AG04449 (cell line): ENCODE results near the gene NFATC3.

Experiments used
- CTCF ChIA-PET: fragments of 350-600 bp; formaldehyde crosslinking; extraction: SDS; loops from one replicate; lab custom pipeline; 2021; ENCODE audit warnings: antibody characterized with exemption; lab: Yijun Ruan, JAX
- POLR2A ChIA-PET: fragments of 400-600, 350-600 bp; formaldehyde crosslinking; extraction: SDS; loops from one replicate; lab custom pipeline; 2020; ENCODE audit warnings: antibody characterized with exemption, inconsistent platforms; lab: Yijun Ruan, JAX
- DNase-seq: peaks from one replicate; pipeline ENCODE4 v3.0.0-alpha.2; 2010; ENCODE audit warnings: low read depth, low spot score
- H3K4me3 ChIP-seq: 2 replicates; pipeline ENCODE4 v1.5.1; 2011; ENCODE audit warnings: low read depth, mild to moderate bottlenecking, control low read depth, low read length
- TF ChIP-seq, protein P1 (sequence below): IDR thresholded peaks from one replicate; pipeline ENCODE4 v1.5.1; 2011; ENCODE audit warnings: mild to moderate bottlenecking, moderate library complexity, low read length, control low read depth, inconsistent platforms; ENCODE audit not compliant: insufficient read depth; ENCODE audit errors: missing control alignments

Gene NFATC3

DNA sequence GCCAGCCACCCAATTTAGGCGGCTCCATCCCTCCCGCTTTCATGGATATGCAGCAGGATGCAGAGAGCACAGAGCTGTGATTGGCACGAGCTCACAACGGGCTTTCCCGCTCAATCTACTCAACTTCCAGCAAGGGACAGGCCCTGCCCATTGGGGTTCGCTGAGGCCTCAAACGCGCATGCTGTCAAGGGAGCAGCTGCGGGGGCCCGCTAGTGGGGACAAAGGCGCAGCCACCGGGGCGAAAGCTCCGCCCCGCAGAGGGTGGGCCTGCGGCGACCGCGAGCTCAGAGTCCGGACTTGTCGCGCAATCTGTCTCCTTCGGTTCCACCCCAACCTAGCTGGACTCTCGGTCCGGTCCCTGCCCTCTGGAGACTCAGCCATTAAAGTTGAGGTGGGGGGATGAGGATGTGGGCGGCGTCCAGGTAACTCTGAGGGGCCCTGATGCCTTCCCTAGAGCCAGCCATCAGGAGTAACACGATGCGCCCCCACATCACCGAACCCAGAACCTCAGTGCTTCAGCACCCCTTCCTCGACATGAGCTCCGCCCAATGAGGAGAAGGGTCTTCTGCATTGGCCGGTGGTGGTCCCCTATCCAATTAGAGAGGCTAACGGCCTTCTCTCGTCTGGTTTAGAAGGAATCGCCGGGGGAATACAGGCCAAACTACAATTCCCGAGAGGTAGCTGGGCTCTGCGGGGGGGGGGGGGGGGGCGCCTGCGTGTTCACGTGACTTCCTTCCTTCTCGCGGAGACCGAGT lies 489 bp upstream of the NFATC3 start:
- H3K4me3 ChIP-seq, result peak overlapping the region; percentile 64
- POLR2A ChIA-PET, result interaction anchor here (0.9 to 2.0 kb wide), 5 partner anchors 11 to 153 kb away, joined by 3 to 7 read pairs (median 5); no protein-coding TSS in a partner anchor
- CTCF ChIA-PET, result interaction anchor here (0.7 to 6.1 kb wide), 9 partner anchors 9 to 201 kb away, joined by 3 to 46 read pairs (median 6); no protein-coding TSS in a partner anchor
- TF ChIP-seq, protein P1, sequence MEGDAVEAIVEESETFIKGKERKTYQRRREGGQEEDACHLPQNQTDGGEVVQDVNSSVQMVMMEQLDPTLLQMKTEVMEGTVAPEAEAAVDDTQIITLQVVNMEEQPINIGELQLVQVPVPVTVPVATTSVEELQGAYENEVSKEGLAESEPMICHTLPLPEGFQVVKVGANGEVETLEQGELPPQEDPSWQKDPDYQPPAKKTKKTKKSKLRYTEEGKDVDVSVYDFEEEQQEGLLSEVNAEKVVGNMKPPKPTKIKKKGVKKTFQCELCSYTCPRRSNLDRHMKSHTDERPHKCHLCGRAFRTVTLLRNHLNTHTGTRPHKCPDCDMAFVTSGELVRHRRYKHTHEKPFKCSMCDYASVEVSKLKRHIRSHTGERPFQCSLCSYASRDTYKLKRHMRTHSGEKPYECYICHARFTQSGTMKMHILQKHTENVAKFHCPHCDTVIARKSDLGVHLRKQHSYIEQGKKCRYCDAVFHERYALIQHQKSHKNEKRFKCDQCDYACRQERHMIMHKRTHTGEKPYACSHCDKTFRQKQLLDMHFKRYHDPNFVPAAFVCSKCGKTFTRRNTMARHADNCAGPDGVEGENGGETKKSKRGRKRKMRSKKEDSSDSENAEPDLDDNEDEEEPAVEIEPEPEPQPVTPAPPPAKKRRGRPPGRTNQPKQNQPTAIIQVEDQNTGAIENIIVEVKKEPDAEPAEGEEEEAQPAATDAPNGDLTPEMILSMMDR, result no peak
- DNase-seq, result no peak

DNA sequence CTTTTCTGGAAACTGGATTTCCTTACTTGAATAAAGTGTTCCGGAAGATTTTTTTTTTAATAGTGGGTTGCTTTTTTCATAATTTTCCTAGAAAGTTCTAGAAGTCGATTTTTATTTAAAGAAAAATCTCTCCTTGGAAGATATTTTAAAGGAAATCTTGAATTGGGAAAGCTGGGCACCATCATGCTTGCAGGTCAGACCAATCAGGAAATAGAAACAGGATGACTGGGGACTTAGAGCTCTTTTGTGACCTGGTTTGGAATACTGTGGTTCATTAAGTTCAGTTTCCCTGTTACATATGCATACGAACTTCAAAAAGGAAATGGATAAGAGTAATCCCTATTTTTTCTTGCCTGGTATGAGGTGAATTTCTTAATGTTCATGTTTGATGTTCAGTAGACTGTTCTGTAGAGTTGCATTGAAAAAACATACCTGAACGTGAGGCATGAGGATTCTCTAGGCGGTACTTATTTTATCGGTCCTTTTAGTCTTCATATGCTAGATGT lies 1.2 kb downstream of the NFATC3 start:
- TF ChIP-seq, protein P1, result no peak
- ChIA-PET POLR2A (interaction anchor here (0.9 kb wide), 1 partner anchor 12 kb away, joined by 3 read pairs; no protein-coding TSS in a partner anchor), CTCF (interaction anchor here (1.0 to 6.1 kb wide), 5 partner anchors 7 to 143 kb away, joined by 4 to 46 read pairs (median 26); no protein-coding TSS in a partner anchor)
- no peak for DNase-seq
- H3K4me3 ChIP-seq, result peak overlapping the region; percentile 83

DNA sequence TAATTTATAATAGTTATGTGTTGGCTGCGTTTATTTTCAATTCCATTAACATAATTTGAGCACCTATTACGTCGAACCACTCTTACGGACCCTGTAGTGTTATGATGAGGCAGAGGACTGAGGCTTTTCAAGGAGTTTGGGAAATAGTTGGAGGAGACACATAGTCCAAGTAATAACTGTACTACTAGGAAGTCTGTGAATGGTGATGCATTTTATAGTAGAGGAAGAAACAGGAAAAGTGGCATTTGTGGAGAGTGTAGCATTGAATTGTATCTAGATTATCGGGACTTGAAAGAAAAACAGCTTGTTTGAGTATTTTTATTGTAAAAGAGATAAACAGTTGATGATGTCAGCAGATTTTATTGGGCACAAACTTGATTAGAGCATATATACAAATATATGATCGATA lies 1.7 kb downstream of the NFATC3 start:
- TF ChIP-seq, protein P1, result no peak
- no peak for DNase-seq
- H3K4me3 ChIP-seq, result peak overlapping the region; percentile 83
- ChIA-PET POLR2A (interaction anchor here (0.9 kb wide), 1 partner anchor 12 kb away, joined by 3 read pairs; no protein-coding TSS in a partner anchor), CTCF (interaction anchor here (0.9 to 6.1 kb wide), 5 partner anchors 10 to 142 kb away, joined by 3 to 46 read pairs (median 16); no protein-coding TSS in a partner anchor)

DNA sequence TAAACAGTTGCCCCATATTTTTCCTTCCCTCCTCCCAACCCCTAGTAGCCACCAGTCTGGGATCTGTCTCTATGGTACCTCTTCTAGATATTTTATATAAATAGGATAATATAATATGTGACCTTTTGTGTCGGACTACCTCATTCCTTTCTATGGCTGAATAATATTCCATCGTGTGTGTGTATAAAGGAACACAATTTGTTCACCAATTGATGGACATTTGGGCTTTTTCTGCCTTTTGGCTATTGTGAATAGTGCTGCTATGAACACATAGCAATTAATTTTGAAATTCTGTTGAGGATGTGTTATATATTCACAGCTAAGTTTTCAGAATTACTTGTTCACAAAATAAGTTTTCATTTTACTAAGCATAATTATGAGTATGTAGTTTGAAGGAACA lies 2.5 kb downstream of the NFATC3 start:
- TF ChIP-seq, protein P1, result no peak
- CTCF ChIA-PET, result interaction anchor here (0.9 to 6.1 kb wide), 4 partner anchors 10 to 142 kb away, joined by 3 to 46 read pairs (median 28); no protein-coding TSS in a partner anchor
- POLR2A ChIA-PET, result no interaction called here
- H3K4me3 ChIP-seq, result no peak overlapping the region
- DNase-seq, result no peak

DNA sequence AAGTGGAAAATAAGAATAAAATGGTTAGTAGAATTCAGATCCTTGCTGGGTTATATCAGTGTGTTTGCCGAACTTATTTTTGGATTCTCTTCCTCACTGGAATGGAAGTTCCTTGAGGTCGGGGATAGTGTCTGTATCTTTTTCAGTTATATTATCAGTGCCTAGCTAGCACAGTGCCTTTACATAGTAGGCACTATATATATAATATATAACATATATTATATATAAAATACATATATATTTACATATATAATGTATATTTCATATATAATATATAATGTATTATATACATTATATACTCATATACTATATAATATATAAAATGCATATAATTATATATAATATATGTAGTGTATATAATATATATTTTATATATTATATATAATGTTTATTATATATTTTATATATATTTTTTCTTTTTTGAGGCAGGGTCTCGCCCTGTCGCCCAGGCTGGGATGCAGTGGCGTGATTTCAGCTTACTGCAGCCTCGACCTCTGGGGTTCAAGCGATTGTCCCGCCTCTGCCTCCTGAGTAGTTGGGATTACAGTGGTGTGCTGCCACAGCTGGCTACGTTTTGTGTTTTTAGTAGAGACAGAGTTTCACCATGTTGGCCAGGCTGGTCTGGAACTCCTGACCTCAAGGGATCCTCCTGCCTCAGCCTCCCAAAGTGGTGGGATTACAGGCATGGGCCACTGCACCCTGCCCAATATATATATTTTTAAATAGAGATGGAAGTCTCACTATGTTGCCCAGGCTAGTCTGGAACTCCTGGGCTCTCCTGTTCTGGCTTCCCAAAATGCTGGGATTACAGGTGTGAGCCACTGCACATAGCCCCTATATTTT lies 3.2 kb downstream of the NFATC3 start:
- TF ChIP-seq, protein P1, result no peak
- ChIA-PET CTCF (interaction anchor here (0.6 to 6.1 kb wide), 6 partner anchors 9 to 149 kb away, joined by 3 to 46 read pairs (median 10); no protein-coding TSS in a partner anchor), POLR2A (no interaction called here)
- H3K4me3 ChIP-seq, result no peak overlapping the region
- no peak for DNase-seq
